NCI-H748 treated with DMSO at 0.1 percent for 48 hours (cell line): ENCODE results near the gene ACOD1.
A peak's percentile ranks its signal among the peaks of the same experiment; 100 is the strongest.

Experiments
- DNase-seq: peaks from one replicate; lab custom pipeline; 2025; lab: John Stamatoyannopoulos, UW

ACOD1 gene

GRCh38 chr13:76991796-76992547 is 43.7 kb downstream of the ACOD1 start, which contains the start of gene CLN5:
Gene CLN5 (plus strand): TSS chr13:76992081. CDS start chr13:76992099, 18 bp downstream.
- peak; percentile 77 for DNase-seq

GRCh38 chr13:76992548-76993001 is 44.3 kb downstream of the ACOD1 start:
- peak; percentile 51 for DNase-seq

GRCh38 chr13:76993021-76993420 is 44.7 kb downstream of the ACOD1 start:
- DNase-seq, result no peak

GRCh38 chr13:76993473-76993872 is 45.2 kb downstream of the ACOD1 start:
- DNase-seq, result no peak

- DNase-seq, result no peak
Measured at GRCh38 chr13:76994281-76994680, 46.0 kb downstream of the ACOD1 start.

GRCh38 chr13:77000475-77000874 is 52.2 kb downstream of the ACOD1 start:
- DNase-seq, result no peak

- DNase-seq, result no peak
Measured at GRCh38 chr13:77001540-77001939, 53.2 kb downstream of the ACOD1 start.

GRCh38 chr13:77001963-77002587 is 53.8 kb downstream of the ACOD1 start:
- no peak for DNase-seq

GRCh38 chr13:77002590-77003190 is 54.4 kb downstream of the ACOD1 start:
- DNase-seq, result peak; percentile 14
